ENCODE results near the gene RHBDF1.
"Not testable (repeated sequence)": the region's sequence is repeated elsewhere in the genome, so short reads cannot be mapped to it uniquely, and the experiment has no call there.

The RHBDF1 gene

GRCh38 chr16:50769-51591 lies 21.5 kb downstream of the RHBDF1 start:
- DNase-seq (ENCODE audit: low spot score) = no peak
- peak overlapping the region; percentile 94 for H3K4me3 Mint-ChIP-seq
- H3K36me3 Mint-ChIP-seq (ENCODE audit: low read depth) = peaks cover 50% of the 10 kb centered on the region
- no peaks in the 10 kb centered on the region for H3K9me3 Mint-ChIP-seq
- H3K27ac Mint-ChIP-seq = no peak overlapping the region
- H3K27me3 Mint-ChIP-seq (ENCODE audit: low read depth) = no peaks in the 10 kb centered on the region
- H3K4me1 Mint-ChIP-seq (ENCODE audit: low read depth) = peaks cover 23% of the 10 kb centered on the region

GRCh38 chr16:47234-47633 lies 25.2 kb downstream of the RHBDF1 start:
- H3K27me3 Mint-ChIP-seq (ENCODE audit: low read depth) = no peaks in the 10 kb centered on the region
- no peak for DNase-seq (ENCODE audit: low spot score)
- no peaks in the 10 kb centered on the region for H3K9me3 Mint-ChIP-seq
- no peak overlapping the region for H3K27ac Mint-ChIP-seq
- H3K36me3 Mint-ChIP-seq (ENCODE audit: low read depth) = peaks cover 66% of the 10 kb centered on the region
- H3K4me1 Mint-ChIP-seq (ENCODE audit: low read depth) = peaks cover 25% of the 10 kb centered on the region
- no peak overlapping the region for H3K4me3 Mint-ChIP-seq

GRCh38 chr16:46510-46909 lies 25.9 kb downstream of the RHBDF1 start:
- not testable (repeated sequence) for H3K4me3 Mint-ChIP-seq; H3K27me3 Mint-ChIP-seq (ENCODE audit: low read depth); H3K27ac Mint-ChIP-seq; DNase-seq (ENCODE audit: low spot score); H3K9me3 Mint-ChIP-seq
- Mint-ChIP-seq H3K4me1 (ENCODE audit: low read depth) (peaks cover 26% of the 10 kb centered on the region), H3K36me3 (ENCODE audit: low read depth) (peaks cover 68% of the 10 kb centered on the region)

- no peak overlapping the region for H3K4me3 Mint-ChIP-seq
- H3K36me3 Mint-ChIP-seq (ENCODE audit: low read depth) = peaks cover 57% of the 10 kb centered on the region
- no peak for DNase-seq (ENCODE audit: low spot score)
- no peaks in the 10 kb centered on the region for H3K9me3 Mint-ChIP-seq
- H3K27me3 Mint-ChIP-seq (ENCODE audit: low read depth) = no peaks in the 10 kb centered on the region
- no peak overlapping the region for H3K27ac Mint-ChIP-seq
- H3K4me1 Mint-ChIP-seq (ENCODE audit: low read depth) = peaks cover 16% of the 10 kb centered on the region
Observed at GRCh38 chr16:45454-45853, 27.0 kb downstream of the RHBDF1 start.

GRCh38 chr16:44655-45054 lies 27.8 kb downstream of the RHBDF1 start:
- no peak for DNase-seq (ENCODE audit: low spot score)
- Mint-ChIP-seq H3K27me3 (ENCODE audit: low read depth) (no peaks in the 10 kb centered on the region), H3K4me3 (no peak overlapping the region), H3K27ac (no peak overlapping the region), H3K36me3 (ENCODE audit: low read depth) (peaks cover 51% of the 10 kb centered on the region), H3K9me3 (no peaks in the 10 kb centered on the region), H3K4me1 (ENCODE audit: low read depth) (peaks cover 15% of the 10 kb centered on the region)

DNA sequence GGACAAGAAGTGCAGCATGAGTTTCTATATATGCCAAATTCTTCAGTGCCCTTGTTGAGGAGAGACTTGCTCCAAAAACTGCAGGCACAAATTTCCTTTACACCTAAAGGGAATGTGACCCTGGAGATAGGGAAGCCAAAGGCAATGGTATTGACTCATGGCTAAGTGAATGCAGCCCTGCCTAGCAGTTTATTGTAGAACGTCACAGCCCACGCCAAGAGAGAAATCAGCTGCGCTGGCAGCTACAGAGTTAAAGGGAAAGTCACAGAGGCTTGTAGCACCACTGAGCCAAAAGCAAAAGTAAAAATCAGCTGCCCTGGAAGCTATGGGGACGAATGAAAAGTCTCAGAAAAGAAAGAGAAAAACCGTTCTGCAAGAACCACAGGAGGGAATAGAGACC lies 29.1 kb downstream of the RHBDF1 start:
- Mint-ChIP-seq H3K4me3 (no peak overlapping the region), H3K27me3 (ENCODE audit: low read depth) (no peaks in the 10 kb centered on the region), H3K4me1 (ENCODE audit: low read depth) (peaks cover 27% of the 10 kb centered on the region), H3K36me3 (ENCODE audit: low read depth) (peaks cover 51% of the 10 kb centered on the region), H3K9me3 (no peaks in the 10 kb centered on the region), H3K27ac (no peak overlapping the region)
- no peak for DNase-seq (ENCODE audit: low spot score)

DNA sequence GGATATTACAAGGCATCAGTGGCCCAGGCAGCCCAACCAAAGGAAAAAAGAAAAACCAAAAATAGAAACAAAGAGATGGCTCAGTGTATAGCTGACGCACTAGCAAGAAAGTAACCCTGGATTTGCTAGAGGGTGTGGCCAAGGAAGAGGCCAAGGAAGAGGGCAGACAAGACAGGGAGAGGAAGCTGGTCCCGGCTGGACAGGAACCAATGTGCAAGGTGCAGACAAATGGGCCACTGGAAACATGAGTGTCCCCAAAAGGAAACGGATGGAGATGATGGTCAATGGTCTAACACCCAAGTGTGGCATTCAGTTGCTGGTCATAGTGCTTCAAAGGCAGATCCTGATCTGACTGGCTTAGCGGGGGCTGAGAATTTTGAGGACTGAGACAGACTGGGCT lies 29.7 kb downstream of the RHBDF1 start:
- Mint-ChIP-seq H3K27me3 (ENCODE audit: low read depth) (no peaks in the 10 kb centered on the region), H3K9me3 (no peaks in the 10 kb centered on the region), H3K4me3 (no peak overlapping the region), H3K27ac (peak overlapping the region; percentile 15), H3K36me3 (ENCODE audit: low read depth) (peaks cover 48% of the 10 kb centered on the region), H3K4me1 (ENCODE audit: low read depth) (peaks cover 31% of the 10 kb centered on the region)
- no peak for DNase-seq (ENCODE audit: low spot score)

DNA sequence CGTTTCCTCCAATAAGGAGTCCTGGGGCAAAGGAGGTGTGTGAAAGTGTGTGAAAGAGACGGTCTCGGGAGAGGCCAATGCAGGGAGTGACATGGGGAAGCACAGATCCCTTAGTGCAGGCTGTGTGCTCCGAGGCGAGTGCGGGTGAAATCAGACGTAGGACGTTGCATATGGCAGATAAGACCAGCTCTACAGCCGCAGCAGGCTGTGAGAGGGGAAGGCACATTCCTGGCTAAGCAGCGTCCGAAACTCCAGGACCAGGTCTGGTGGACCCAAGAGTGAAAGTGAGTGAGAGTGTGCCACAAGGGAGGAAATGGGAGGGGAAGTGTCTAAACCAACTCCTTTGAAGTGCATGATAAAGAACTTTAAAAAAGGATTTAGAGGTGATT lies 30.4 kb downstream of the RHBDF1 start:
- H3K9me3 Mint-ChIP-seq = no peaks in the 10 kb centered on the region
- no peak overlapping the region for H3K4me3 Mint-ChIP-seq
- H3K27me3 Mint-ChIP-seq (ENCODE audit: low read depth) = no peaks in the 10 kb centered on the region
- no peak for DNase-seq (ENCODE audit: low spot score)
- peaks cover 44% of the 10 kb centered on the region for H3K36me3 Mint-ChIP-seq (ENCODE audit: low read depth)
- H3K27ac Mint-ChIP-seq = no peak overlapping the region
- H3K4me1 Mint-ChIP-seq (ENCODE audit: low read depth) = peaks cover 31% of the 10 kb centered on the region

DNA sequence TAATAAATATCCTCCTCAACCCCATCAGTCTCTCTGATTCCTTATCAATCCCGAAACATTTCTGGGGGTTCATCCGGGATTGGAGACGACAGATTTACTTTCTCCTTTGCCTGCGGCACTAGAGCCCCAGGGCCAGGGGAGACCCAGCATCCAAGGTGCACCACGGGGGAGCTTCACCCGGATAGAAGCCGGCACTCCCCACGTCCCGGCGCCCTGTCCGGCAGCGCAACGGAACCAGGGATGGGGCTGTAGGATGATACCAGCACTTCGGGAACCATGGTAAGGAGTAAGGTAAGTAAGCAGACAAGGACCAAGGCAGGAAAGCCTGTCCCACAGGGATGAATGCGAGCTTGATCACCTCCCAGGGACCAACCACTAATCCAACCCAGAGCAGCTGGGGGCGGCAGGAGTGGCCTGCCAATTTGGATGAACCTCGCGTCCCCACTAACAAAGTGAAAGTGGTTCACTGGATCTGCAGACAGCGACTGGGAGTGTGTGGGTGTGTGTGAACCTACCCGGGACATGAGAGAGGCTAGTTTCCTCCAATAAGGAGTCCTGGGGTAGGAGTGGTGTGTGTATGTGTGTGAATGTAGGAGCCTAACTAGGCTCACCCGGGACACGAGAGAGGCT lies 30.9 kb downstream of the RHBDF1 start:
- no peak for DNase-seq (ENCODE audit: low spot score)
- H3K4me3 Mint-ChIP-seq = no peak overlapping the region
- no peaks in the 10 kb centered on the region for H3K9me3 Mint-ChIP-seq
- peaks cover 31% of the 10 kb centered on the region for H3K4me1 Mint-ChIP-seq (ENCODE audit: low read depth)
- H3K27me3 Mint-ChIP-seq (ENCODE audit: low read depth) = no peaks in the 10 kb centered on the region
- peaks cover 43% of the 10 kb centered on the region for H3K36me3 Mint-ChIP-seq (ENCODE audit: low read depth)
- no peak overlapping the region for H3K27ac Mint-ChIP-seq

DNA sequence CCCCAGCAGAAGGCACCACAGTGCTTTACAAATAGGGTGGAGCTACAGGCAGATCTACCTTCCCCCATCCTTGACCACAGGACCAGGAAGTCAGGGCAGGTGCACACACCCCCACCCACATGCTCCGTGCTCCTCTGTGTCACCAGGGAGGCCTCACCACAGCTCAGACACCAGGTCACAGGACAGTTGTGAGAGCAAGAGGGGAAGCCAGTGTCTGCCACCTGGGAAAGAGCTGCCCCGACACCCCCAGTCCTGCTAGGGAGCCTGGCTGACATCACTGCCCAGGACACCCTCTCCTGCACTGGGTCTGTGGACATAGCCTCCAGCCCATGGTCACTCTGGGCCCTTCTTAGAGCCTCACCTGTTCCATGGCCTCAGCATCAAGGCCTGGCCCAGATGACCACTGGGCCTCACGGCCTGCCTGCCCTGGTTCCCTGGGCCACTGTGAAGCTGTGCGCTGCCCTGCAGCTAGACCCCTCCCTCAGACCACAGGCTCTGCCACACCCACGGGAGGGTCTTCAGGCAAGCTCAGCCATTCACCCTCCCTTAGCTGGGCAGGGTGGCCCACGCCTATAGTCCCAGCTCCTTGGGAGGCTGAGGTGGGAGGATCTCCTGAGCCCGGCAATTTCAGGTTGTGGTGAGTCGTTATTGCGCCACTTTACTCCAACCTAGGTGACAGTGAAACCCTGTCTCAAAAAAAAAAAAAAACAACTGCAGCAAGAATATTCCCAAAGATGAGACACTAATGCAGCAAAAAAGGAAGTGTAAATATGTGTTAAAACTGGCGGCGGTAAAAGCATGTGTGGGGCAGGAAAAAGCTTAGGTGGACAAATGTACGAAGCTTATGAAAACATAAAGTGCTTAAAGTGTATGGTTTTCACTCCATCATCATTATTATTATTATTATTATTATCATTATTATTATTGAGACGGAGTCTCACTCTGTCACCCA lies 33.2 kb downstream of the RHBDF1 start:
- Mint-ChIP-seq H3K9me3 (no peaks in the 10 kb centered on the region), H3K36me3 (ENCODE audit: low read depth) (peaks cover 30% of the 10 kb centered on the region), H3K27me3 (ENCODE audit: low read depth) (no peaks in the 10 kb centered on the region), H3K27ac (peak overlapping the region; percentile 74), H3K4me1 (ENCODE audit: low read depth) (peaks cover 31% of the 10 kb centered on the region), H3K4me3 (no peak overlapping the region)
- no peak for DNase-seq (ENCODE audit: low spot score)

DNA sequence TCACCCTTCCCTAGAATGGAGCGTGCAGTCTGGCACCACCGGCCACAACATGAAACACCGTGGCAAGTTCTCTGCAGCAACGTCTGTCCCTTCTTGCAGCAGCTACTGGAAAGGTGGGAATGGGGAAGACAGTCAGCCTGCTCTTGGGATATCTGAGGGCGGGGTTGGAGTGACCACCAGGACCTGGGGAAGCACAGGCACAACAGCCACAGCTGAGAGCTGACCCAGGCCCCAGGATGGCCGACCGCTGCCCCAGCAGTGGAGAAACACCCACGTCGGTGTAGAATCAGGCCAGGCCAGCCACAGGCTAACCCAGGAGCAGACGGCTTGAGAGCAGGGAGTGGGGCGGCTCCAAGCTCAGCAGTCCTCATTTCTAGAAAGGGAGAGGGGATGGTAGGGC lies 34.2 kb downstream of the RHBDF1 start:
- Mint-ChIP-seq H3K27ac (peak overlapping the region; percentile 39), H3K36me3 (ENCODE audit: low read depth) (peaks cover 23% of the 10 kb centered on the region), H3K4me1 (ENCODE audit: low read depth) (peaks cover 27% of the 10 kb centered on the region)
- not testable (repeated sequence) for H3K9me3 Mint-ChIP-seq; DNase-seq (ENCODE audit: low spot score); H3K4me3 Mint-ChIP-seq; H3K27me3 Mint-ChIP-seq (ENCODE audit: low read depth)

DNA sequence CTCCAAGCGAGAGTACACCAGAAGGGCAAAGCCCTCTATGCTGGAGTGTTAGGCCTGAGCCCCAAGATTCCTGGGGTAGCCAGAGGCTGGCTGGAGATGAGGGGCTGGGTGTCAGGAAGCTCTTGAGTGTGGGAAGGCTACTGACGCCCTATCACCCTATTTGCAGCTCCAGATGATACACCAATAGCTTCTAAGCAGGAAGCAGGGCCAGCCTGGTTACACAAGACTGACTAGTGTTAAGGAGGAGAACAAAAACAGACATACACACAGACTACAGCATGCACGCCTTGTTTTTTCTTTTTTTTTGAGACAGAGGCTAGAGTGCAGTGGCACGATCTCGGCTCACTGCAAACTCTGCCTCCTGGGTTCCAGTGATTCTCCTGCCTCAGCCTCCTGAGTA lies 34.9 kb downstream of the RHBDF1 start:
- DNase-seq (ENCODE audit: low spot score) = no peak
- peaks cover 17% of the 10 kb centered on the region for H3K36me3 Mint-ChIP-seq (ENCODE audit: low read depth)
- H3K27ac Mint-ChIP-seq = no peak overlapping the region
- peaks cover 23% of the 10 kb centered on the region for H3K4me1 Mint-ChIP-seq (ENCODE audit: low read depth)
- no peaks in the 10 kb centered on the region for H3K9me3 Mint-ChIP-seq
- no peak overlapping the region for H3K4me3 Mint-ChIP-seq
- H3K27me3 Mint-ChIP-seq (ENCODE audit: low read depth) = no peaks in the 10 kb centered on the region

DNA sequence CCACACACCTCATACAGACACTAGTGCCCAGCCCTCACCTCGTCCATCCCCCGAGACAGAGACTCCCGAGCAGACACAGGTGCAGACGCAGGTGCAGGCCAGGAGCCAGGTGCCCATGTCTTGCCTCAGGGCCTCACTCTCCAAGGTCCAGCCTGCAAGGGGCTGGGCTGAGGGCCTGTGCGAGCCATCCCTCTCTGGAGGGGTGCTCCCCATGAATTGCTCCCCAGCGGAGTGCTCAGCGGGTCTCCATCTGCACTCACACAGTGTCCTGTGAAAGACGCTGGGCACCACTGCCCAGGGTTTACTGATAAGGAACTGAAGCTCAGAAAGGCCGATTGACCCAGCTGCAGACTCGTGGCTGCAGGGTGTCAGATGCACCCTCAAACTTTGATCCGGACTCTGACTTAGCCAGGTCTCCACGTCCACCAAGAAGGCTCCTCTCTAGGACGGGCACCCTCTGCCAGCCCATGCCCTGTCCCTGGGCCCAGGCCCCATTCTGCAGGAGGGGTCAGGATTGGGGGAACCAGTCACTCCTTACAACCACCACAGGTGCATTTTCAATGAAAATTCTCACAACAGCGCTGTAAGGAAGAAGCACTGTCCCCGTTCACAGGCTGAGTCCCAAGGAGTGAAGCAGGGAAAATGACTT lies 36.0 kb downstream of the RHBDF1 start:
- DNase-seq (ENCODE audit: low spot score) = no peak
- Mint-ChIP-seq H3K4me1 (ENCODE audit: low read depth) (peaks cover 16% of the 10 kb centered on the region), H3K27ac (no peak overlapping the region), H3K36me3 (ENCODE audit: low read depth) (peaks cover 9% of the 10 kb centered on the region), H3K27me3 (ENCODE audit: low read depth) (no peaks in the 10 kb centered on the region), H3K4me3 (no peak overlapping the region), H3K9me3 (no peaks in the 10 kb centered on the region)
